ENCODE data around the gene ZNF470.

The ZNF470 gene

DNA sequence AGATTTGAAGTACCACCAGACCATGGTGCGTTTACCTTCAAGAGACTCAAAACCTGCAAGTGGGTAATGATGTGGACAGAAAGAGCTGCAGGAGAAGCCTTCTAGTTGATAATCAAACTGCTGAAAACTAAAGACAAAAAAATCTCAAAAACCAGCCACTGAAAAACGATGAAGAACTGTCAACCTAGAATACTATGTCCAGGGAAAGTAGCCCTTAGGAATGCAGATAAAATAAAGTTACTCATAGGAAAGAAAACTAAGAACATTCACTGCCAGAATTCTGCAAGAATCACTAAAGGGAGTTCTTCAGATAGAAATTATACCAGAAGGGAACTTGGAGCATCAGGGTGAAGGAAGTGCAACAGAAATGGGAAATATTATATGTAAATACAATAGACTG lies 5.3 kb downstream of the ZNF470 start:
- peaks cover 80% of the 10 kb centered on the region for H3K36me3 ChIP-seq (ENCODE audit: control insufficient read depth, insufficient read depth, low read length)

DNA sequence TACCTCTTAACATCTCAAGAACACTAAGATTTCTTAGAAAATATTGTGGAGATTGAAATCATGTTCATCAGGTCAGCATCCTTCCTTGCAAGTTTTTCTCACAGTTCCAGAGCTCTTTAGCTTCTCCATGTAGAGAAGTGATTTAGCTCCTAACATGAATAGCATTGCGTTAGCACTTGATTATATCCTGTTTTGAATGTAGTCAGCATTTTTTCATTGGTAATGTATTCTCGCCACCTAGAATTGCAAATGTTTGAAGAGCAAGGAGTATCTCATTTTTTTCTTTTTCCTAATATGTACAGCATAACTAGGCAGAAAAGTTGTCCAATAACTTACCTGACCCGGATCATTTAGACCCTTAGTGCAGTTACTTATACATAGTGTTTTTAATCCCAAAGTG lies 6.6 kb downstream of the ZNF470 start:
- H3K4me1 ChIP-seq (ENCODE audit: control insufficient read depth, insufficient read depth, low read length), result no peaks in the 10 kb centered on the region
- no peak overlapping the region for H3K4me3 ChIP-seq (ENCODE audit: low read depth, low read length)
- H3K36me3 ChIP-seq (ENCODE audit: control insufficient read depth, insufficient read depth, low read length), result peaks cover 81% of the 10 kb centered on the region
- H3K27me3 ChIP-seq (ENCODE audit: control insufficient read depth, insufficient read depth, low read length), result no peaks in the 10 kb centered on the region
- H3K9ac ChIP-seq (ENCODE audit: low read depth, low read length), result no peak overlapping the region
- H3K9me3 ChIP-seq (ENCODE audit: control insufficient read depth, insufficient read depth, low read length), result peaks cover 95% of the 10 kb centered on the region
- H3K27ac ChIP-seq (ENCODE audit: low read depth, low read length), result no peak overlapping the region

More for the DNA sequence above, 5.3 kb downstream of the ZNF470 start:
- Histone ChIP-seq H3K4me1 (ENCODE audit: control insufficient read depth, insufficient read depth, low read length) (peaks cover 4% of the 10 kb centered on the region; the same call in 1 of the 2 replicates), H3K27ac (ENCODE audit: low read depth, low read length) (no peak overlapping the region), H3K9ac (ENCODE audit: low read depth, low read length) (no peak overlapping the region), H3K27me3 (ENCODE audit: control insufficient read depth, insufficient read depth, low read length) (no peaks in the 10 kb centered on the region), H3K4me3 (ENCODE audit: low read depth, low read length) (no peak overlapping the region), H3K9me3 (ENCODE audit: control insufficient read depth, insufficient read depth, low read length) (peaks cover 89% of the 10 kb centered on the region)

DNA sequence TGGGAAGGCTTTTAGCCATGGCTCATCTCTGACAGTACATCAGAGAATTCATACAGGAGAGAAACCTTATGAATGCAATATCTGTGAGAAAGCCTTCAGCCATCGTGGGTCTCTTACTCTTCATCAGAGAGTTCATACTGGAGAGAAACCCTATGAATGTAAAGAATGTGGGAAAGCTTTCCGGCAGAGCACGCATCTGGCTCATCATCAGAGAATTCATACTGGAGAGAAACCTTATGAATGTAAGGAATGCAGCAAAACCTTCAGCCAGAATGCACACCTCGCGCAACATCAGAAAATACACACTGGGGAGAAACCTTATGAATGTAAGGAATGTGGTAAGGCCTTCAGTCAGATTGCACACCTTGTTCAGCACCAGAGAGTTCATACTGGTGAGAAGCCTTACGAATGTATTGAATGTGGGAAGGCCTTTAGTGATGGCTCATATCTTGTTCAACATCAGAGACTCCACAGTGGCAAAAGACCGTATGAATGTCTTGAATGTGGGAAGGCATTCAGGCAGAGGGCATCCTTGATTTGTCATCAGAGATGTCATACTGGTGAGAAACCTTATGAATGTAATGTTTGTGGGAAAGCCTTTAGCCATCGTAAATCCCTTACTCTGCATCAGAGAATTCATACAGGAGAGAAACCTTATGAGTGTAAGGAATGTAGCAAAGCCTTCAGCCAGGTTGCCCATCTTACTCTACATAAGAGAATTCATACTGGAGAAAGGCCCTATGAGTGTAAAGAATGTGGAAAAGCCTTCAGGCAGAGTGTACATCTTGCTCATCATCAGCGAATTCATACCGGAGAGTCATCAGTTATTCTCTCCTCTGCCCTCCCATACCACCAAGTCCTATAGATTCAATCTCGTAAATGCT lies 10.7 kb downstream of the ZNF470 start:
- H3K9me3 ChIP-seq (ENCODE audit: control insufficient read depth, insufficient read depth, low read length), result peaks cover 99% of the 10 kb centered on the region
- no peaks in the 10 kb centered on the region for H3K27me3 ChIP-seq (ENCODE audit: control insufficient read depth, insufficient read depth, low read length)
- no peak overlapping the region for H3K27ac ChIP-seq (ENCODE audit: low read depth, low read length)
- no peaks in the 10 kb centered on the region for H3K4me1 ChIP-seq (ENCODE audit: control insufficient read depth, insufficient read depth, low read length)
- H3K9ac ChIP-seq (ENCODE audit: low read depth, low read length), result no peak overlapping the region
- peak overlapping the region; percentile 36; the same call in 1 of the 2 replicates for H3K4me3 ChIP-seq (ENCODE audit: low read depth, low read length)
- H3K36me3 ChIP-seq (ENCODE audit: control insufficient read depth, insufficient read depth, low read length), result peaks cover 49% of the 10 kb centered on the region

DNA sequence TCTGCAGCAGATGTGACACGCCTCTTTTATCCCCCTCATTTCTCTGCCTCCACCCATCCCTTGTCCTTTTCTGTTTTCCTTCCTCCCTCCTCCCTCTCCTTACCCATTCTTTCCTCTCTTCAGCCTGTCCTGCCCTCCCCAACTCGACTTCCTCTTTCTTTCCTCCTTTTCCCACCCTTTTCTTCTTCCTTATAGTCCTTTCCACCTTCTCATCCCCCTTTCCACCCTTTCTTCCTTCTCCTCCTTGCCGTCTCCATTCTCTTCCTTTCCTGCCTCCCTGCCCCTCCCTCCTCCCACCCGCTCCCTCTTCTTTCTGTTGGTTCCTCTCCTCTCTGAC lies 27.1 kb downstream of the ZNF470 start:
- Histone ChIP-seq H3K4me3 (ENCODE audit: low read depth, low read length) (peak overlapping the region; percentile 93; the same call in 1 of the 2 replicates), H3K9me3 (ENCODE audit: control insufficient read depth, insufficient read depth, low read length) (peaks cover 38% of the 10 kb centered on the region), H3K27ac (ENCODE audit: low read depth, low read length) (no peak overlapping the region), H3K36me3 (ENCODE audit: control insufficient read depth, insufficient read depth, low read length) (peaks cover 4% of the 10 kb centered on the region; the same call in 1 of the 2 replicates), H3K9ac (ENCODE audit: low read depth, low read length) (no peak overlapping the region), H3K4me1 (ENCODE audit: control insufficient read depth, insufficient read depth, low read length) (no peaks in the 10 kb centered on the region), H3K27me3 (ENCODE audit: control insufficient read depth, insufficient read depth, low read length) (no peaks in the 10 kb centered on the region)

DNA sequence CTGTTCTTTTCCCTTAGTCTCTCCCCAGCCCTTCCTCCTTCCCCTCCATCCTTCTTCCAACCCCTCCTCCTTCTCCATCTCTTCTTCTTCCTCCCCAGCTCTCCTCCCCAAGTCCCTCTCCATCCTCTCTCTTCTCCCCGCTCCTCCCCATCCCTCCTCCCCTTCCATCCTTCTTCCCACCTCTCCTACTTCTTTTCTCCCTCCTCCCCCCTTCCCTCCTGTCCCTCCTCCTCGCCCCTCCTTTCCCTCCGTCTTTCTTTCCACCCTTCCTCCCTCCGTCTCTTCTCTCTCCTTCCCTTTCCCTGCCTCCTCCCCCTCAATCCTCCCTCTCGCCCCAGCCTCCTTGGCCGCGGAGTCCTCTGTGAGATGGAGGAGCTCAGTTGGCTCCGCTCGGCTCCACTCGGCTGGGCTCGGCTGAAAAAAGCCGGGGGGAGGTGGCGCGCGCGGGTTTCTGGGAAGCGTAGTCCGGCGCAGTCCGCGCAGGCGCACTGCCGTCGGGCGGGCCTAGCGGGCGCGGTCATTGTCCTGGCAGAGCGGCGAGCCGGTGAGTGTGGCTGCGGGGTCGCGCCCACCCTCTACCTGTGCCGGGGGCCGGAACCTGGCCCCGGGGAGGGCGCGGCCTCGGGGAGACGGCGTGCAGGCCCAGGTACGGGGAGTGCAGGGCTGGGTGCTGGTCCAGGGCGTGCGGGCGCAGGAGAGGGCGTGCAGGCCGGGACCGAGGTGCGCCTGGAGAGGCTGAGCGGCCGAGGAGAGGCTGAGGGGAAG lies 27.7 kb downstream of the ZNF470 start, which contains the start of gene ZNF71:
Gene ZNF71 (plus strand): TSS at position 520 of the 765 bp plus-strand sequence. CDS start 6,257 bp downstream, outside the sequence.
- H3K4me1 ChIP-seq (ENCODE audit: control insufficient read depth, insufficient read depth, low read length), result no peaks in the 10 kb centered on the region
- H3K27me3 ChIP-seq (ENCODE audit: control insufficient read depth, insufficient read depth, low read length), result no peaks in the 10 kb centered on the region
- no peak within 1 kb of the TSS for H3K27ac ChIP-seq (ENCODE audit: low read depth, low read length)
- H3K9ac ChIP-seq (ENCODE audit: low read depth, low read length), result peak within 1 kb of the TSS; percentile 78
- H3K9me3 ChIP-seq (ENCODE audit: control insufficient read depth, insufficient read depth, low read length), result peaks cover 33% of the 10 kb centered on the region
- H3K4me3 ChIP-seq (ENCODE audit: low read depth, low read length), result peak within 1 kb of the TSS; percentile 93
- H3K36me3 ChIP-seq (ENCODE audit: control insufficient read depth, insufficient read depth, low read length), result peaks cover 4% of the 10 kb centered on the region; the same call in 1 of the 2 replicates

DNA sequence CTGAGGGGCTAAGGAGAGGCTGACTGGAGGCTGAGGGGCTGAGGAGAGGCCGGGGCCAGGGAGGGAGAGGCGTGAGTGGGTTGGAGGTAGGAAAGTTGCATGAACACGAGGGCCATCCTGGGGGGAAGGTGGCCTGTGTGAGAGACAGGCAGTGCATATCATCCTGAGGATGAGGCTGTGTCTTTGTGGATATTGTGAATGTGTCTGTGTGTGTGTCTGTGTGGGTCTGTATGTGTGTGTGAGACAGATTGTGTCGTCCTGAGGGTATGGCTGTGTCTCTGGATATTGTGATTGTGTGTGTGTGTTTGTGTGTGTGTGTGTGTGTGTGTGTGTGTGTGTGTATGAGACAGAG lies 28.3 kb downstream of the ZNF470 start:
- peak overlapping the region; percentile 78 for H3K9ac ChIP-seq (ENCODE audit: low read depth, low read length)
- no peaks in the 10 kb centered on the region for H3K4me1 ChIP-seq (ENCODE audit: control insufficient read depth, insufficient read depth, low read length)
- no peak overlapping the region for H3K27ac ChIP-seq (ENCODE audit: low read depth, low read length)
- H3K4me3 ChIP-seq (ENCODE audit: low read depth, low read length), result peak overlapping the region; percentile 93
- H3K36me3 ChIP-seq (ENCODE audit: control insufficient read depth, insufficient read depth, low read length), result peaks cover 4% of the 10 kb centered on the region; the same call in 1 of the 2 replicates
- H3K27me3 ChIP-seq (ENCODE audit: control insufficient read depth, insufficient read depth, low read length), result no peaks in the 10 kb centered on the region
- H3K9me3 ChIP-seq (ENCODE audit: control insufficient read depth, insufficient read depth, low read length), result peaks cover 29% of the 10 kb centered on the region

DNA sequence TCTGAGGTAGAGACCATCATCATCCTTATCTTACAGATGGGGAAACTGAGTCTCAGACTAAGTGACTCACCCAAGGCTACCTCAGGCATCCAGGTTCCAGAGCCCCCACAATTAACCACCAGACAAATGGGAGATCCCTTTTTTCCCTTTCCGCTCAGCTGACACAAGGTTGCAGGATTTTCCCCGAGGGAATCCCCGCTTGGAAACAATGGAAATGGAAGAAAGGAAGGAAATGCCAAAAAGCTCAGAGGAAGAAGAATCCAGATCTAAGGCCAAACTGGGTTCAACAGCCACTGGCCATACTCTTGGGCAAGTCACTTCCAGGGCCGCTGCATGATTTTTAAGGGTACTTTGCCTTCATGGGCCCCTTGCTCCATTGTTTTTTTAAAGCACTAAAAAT lies 29.4 kb downstream of the ZNF470 start:
- no peaks in the 10 kb centered on the region for H3K27me3 ChIP-seq (ENCODE audit: control insufficient read depth, insufficient read depth, low read length)
- no peaks in the 10 kb centered on the region for H3K4me1 ChIP-seq (ENCODE audit: control insufficient read depth, insufficient read depth, low read length)
- peaks cover 12% of the 10 kb centered on the region; the same call in 1 of the 2 replicates for H3K36me3 ChIP-seq (ENCODE audit: control insufficient read depth, insufficient read depth, low read length)
- H3K9me3 ChIP-seq (ENCODE audit: control insufficient read depth, insufficient read depth, low read length), result peaks cover 29% of the 10 kb centered on the region
- no peak overlapping the region for H3K4me3 ChIP-seq (ENCODE audit: low read depth, low read length)
- H3K9ac ChIP-seq (ENCODE audit: low read depth, low read length), result no peak overlapping the region
- no peak overlapping the region for H3K27ac ChIP-seq (ENCODE audit: low read depth, low read length)

DNA sequence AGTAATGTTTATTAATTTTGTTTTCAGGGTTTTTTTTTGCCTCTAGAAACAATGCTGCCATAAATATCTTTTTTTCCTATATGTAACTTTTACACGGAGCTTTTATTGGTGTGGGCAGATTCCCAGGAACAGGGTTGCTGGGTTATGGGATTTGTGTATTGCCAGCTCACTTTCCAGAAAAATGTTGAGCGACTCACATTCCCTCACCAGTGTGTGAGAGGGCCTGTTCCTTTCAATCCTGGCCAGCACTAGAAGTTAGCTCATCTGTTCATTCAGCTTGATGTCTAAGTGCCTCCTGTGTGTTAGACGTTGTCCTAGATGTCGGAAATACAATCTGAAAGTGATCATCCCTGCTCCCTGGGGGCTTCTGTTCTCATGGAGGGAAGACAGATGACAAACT lies 30.4 kb downstream of the ZNF470 start:
- H3K9me3 ChIP-seq (ENCODE audit: control insufficient read depth, insufficient read depth, low read length), result peaks cover 36% of the 10 kb centered on the region
- H3K4me3 ChIP-seq (ENCODE audit: low read depth, low read length), result no peak overlapping the region
- no peak overlapping the region for H3K9ac ChIP-seq (ENCODE audit: low read depth, low read length)
- no peaks in the 10 kb centered on the region for H3K4me1 ChIP-seq (ENCODE audit: control insufficient read depth, insufficient read depth, low read length)
- no peaks in the 10 kb centered on the region for H3K27me3 ChIP-seq (ENCODE audit: control insufficient read depth, insufficient read depth, low read length)
- H3K36me3 ChIP-seq (ENCODE audit: control insufficient read depth, insufficient read depth, low read length), result peaks cover 12% of the 10 kb centered on the region; the same call in 1 of the 2 replicates
- H3K27ac ChIP-seq (ENCODE audit: low read depth, low read length), result no peak overlapping the region

DNA sequence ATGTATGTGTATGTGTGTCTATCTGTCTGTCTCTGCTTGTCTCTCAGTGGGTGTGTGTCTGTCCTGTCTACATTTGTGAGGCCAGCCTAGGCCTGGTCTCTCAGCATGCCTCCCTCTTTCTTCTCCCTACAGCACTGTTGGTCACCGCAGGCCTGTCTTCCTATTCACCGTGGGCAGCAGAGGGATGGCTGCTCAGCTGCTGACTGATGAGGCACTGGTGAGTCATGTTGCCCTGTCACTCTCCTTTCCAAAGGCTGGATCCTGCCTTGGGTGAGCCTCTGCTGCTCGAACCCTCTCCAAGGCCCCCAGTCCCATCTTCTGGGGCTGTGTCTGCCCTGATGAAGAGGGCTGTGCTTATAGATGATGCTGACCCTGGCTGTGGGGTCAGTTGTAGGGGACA lies 34.1 kb downstream of the ZNF470 start:
- Histone ChIP-seq H3K4me3 (ENCODE audit: low read depth, low read length) (no peak overlapping the region), H3K27me3 (ENCODE audit: control insufficient read depth, insufficient read depth, low read length) (no peaks in the 10 kb centered on the region), H3K36me3 (ENCODE audit: control insufficient read depth, insufficient read depth, low read length) (peaks cover 12% of the 10 kb centered on the region; the same call in 1 of the 2 replicates), H3K9me3 (ENCODE audit: control insufficient read depth, insufficient read depth, low read length) (peaks cover 65% of the 10 kb centered on the region), H3K27ac (ENCODE audit: low read depth, low read length) (no peak overlapping the region), H3K4me1 (ENCODE audit: control insufficient read depth, insufficient read depth, low read length) (no peaks in the 10 kb centered on the region), H3K9ac (ENCODE audit: low read depth, low read length) (no peak overlapping the region)

DNA sequence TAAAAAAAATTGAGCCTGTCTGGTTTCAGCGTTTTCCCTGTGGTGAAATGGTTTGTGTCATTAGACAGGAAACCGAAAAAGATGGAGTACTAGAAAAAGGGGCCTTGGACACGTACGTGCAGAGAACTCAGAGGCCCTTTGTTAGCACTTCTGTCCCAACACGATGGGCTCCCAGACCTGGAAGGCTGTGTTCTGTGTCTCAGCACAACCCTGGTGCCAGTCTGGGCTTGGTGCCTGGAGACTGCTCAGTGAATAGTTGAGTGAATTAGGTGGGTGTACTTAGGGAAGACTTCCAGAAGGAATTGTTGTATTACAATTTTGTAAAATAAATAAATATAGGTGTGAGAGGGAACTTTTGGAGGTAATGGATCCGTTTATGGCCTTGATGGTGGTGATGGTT lies 36.6 kb downstream of the ZNF470 start:
- no peak overlapping the region for H3K27ac ChIP-seq (ENCODE audit: low read depth, low read length)
- peaks cover 74% of the 10 kb centered on the region for H3K9me3 ChIP-seq (ENCODE audit: control insufficient read depth, insufficient read depth, low read length)
- H3K9ac ChIP-seq (ENCODE audit: low read depth, low read length), result no peak overlapping the region
- no peak overlapping the region for H3K4me3 ChIP-seq (ENCODE audit: low read depth, low read length)
- H3K4me1 ChIP-seq (ENCODE audit: control insufficient read depth, insufficient read depth, low read length), result no peaks in the 10 kb centered on the region
- no peaks in the 10 kb centered on the region for H3K27me3 ChIP-seq (ENCODE audit: control insufficient read depth, insufficient read depth, low read length)
- H3K36me3 ChIP-seq (ENCODE audit: control insufficient read depth, insufficient read depth, low read length), result peaks cover 8% of the 10 kb centered on the region; the same call in 1 of the 2 replicates
